Activated CD4-positive, alpha-beta T cell treated with anti-CD3 and anti-CD28 coated beads for 48 hours (primary cell): Measurements from ENCODE around the gene UQCC2.

Experiments
- DNase-seq: peaks from one replicate; pipeline ENCODE4 v3.0.0-alpha.2; 2020

Gene UQCC2

GRCh38 chr6:33705268-33705885 is 6.1 kb downstream of the UQCC2 start:
- DNase-seq: no peak

GRCh38 chr6:33704215-33705066 is 7.1 kb downstream of the UQCC2 start:
- no peak for DNase-seq

- DNase-seq: peak; percentile 37
These were observed 9.0 kb downstream of the UQCC2 start for GRCh38 chr6:33702345-33702977.

- DNase-seq: peak; percentile 84
These were observed 11.0 kb downstream of the UQCC2 start for GRCh38 chr6:33700391-33701050.

GRCh38 chr6:33699739-33700138 is 11.8 kb downstream of the UQCC2 start:
- no peak for DNase-seq

GRCh38 chr6:33699131-33699530 is 12.4 kb downstream of the UQCC2 start:
- DNase-seq: no peak

GRCh38 chr6:33698494-33698893 is 13.0 kb downstream of the UQCC2 start:
- DNase-seq: no peak

- DNase-seq: no peak
These were observed 13.7 kb downstream of the UQCC2 start for GRCh38 chr6:33697845-33698244.

GRCh38 chr6:33696548-33697518 is 14.7 kb downstream of the UQCC2 start:
- DNase-seq: no peak

- no peak for DNase-seq
These were observed 15.4 kb downstream of the UQCC2 start for GRCh38 chr6:33696076-33696475.

GRCh38 chr6:33695451-33695887 is 16.0 kb downstream of the UQCC2 start:
- no peak for DNase-seq

- no peak for DNase-seq
These were observed 16.5 kb downstream of the UQCC2 start for GRCh38 chr6:33694977-33695376.

GRCh38 chr6:33694401-33694931 is 17.0 kb downstream of the UQCC2 start:
- DNase-seq: peak; percentile 83

- DNase-seq: no peak
These were observed 18.1 kb downstream of the UQCC2 start for GRCh38 chr6:33693186-33694105.

GRCh38 chr6:33692760-33693158 is 18.7 kb downstream of the UQCC2 start:
- peak; percentile 74 for DNase-seq

- DNase-seq: no peak
These were observed 19.3 kb downstream of the UQCC2 start for GRCh38 chr6:33692078-33692759.

- no peak for DNase-seq
These were observed 19.9 kb downstream of the UQCC2 start for GRCh38 chr6:33691456-33692077.

- DNase-seq: no peak
These were observed 20.7 kb downstream of the UQCC2 start for GRCh38 chr6:33690766-33691165.

GRCh38 chr6:33689879-33690278 is 21.6 kb downstream of the UQCC2 start:
- DNase-seq: no peak

GRCh38 chr6:33689148-33689494 is 22.4 kb downstream of the UQCC2 start:
- DNase-seq: no peak
